ENCODE data around the gene MS4A10. TPM values are rescaled to one million over a fixed set of nuclear protein-coding genes. Genes with fewer than 3 reads are reported as not detected.
"Not testable (repeated sequence)": the region's sequence is repeated elsewhere in the genome, so short reads cannot be mapped to it uniquely, and the experiment has no call there.

Gene MS4A10
- total and polyA plus RNA-seq, 2 experiments from 2014 or later: not detected

DNA sequence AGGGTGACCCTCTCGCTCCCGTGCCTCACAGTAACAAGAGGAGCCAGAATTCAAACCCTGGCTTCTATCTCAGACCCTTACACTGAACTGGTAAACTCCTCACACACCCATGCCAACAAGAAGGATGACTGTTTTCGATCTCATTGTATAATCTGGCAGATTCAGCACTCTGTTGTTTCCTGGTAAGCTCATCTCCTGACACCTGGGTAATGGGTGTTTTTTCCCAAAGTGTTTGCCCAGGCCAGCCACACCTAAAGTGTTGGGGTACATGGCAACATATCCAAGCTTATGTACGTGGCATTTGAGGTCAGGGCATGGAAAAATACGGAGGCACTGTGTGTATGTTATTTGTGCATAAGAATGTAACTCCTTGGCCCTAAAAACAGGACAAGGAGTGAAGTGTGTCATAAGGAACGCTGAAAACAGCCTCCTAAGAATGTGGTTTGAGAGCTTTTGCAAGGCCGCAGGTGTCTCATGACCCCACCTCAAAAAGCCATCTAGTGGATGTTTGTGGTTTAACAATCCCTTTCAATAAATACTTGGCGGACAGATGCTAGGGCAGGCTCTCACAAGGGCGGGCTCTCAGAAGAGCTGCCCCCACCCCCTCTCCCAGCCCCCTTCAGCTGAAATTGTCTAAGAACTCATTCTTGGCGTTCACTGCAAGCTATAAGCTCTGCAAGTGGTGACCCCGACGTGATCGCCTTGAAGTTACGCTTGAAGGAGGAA, 28.7 kb upstream of the MS4A10 start, which contains the start of gene MS4A15:
MS4A15 (plus strand) TSS at position 561 of the 726 bp plus-strand sequence. CDS start 6,867 bp downstream, outside the sequence.
- no peaks in the 10 kb centered on the region for H3K9me3 ChIP-seq (ENCODE audit: low read depth)
- H3K36me3 ChIP-seq: no peaks in the 10 kb centered on the region
- peak in 1 of 2 donors; percentile 28 for DNase-seq (ENCODE audit: low read depth in 1 of 2, low spot score in 1 of 2)
- no peak within 1 kb of the TSS for H3K27ac ChIP-seq
- TF ChIP-seq, protein P1, sequence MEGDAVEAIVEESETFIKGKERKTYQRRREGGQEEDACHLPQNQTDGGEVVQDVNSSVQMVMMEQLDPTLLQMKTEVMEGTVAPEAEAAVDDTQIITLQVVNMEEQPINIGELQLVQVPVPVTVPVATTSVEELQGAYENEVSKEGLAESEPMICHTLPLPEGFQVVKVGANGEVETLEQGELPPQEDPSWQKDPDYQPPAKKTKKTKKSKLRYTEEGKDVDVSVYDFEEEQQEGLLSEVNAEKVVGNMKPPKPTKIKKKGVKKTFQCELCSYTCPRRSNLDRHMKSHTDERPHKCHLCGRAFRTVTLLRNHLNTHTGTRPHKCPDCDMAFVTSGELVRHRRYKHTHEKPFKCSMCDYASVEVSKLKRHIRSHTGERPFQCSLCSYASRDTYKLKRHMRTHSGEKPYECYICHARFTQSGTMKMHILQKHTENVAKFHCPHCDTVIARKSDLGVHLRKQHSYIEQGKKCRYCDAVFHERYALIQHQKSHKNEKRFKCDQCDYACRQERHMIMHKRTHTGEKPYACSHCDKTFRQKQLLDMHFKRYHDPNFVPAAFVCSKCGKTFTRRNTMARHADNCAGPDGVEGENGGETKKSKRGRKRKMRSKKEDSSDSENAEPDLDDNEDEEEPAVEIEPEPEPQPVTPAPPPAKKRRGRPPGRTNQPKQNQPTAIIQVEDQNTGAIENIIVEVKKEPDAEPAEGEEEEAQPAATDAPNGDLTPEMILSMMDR (IDR thresholded peaks at IDR 0.05; ENCODE audit: low read depth, low read length): peak; percentile 21
- H3K4me3 ChIP-seq: no peak within 1 kb of the TSS
- H3K4me1 ChIP-seq (ENCODE audit: low read depth): no peaks in the 10 kb centered on the region
- no peaks in the 10 kb centered on the region for H3K27me3 ChIP-seq

DNA sequence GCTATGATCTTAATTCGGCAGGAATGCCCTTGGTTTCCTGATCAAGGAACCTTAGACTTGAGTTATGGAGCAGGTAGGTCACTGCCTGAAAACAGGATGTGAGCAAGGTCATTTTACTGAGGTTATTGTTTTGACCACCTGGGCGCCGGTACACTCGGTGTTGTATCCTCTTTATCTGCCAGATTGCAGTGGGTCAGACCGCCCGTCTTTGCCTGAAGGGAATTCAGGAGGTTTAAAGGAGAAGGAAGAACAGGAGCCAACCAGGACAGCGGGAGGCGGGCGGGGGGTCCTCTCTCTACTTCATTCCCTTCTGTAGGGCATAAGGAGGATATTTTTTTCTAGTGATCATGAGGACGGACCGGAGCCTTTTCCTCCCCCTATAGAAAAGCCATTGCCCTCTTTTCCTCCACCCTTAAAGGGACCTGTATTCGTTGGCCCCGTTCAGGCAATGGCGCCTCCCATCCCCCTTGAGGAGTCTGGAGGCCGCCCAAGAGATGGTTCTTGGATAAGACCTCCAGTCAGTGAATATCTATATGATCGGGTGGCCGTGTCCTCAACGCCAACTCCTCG, 27.8 kb upstream of the MS4A10 start:
- Histone ChIP-seq H3K4me3 (no peak overlapping the region), H3K4me1 (ENCODE audit: low read depth) (no peaks in the 10 kb centered on the region), H3K27ac (no peak overlapping the region), H3K9me3 (ENCODE audit: low read depth) (no peaks in the 10 kb centered on the region), H3K27me3 (no peaks in the 10 kb centered on the region), H3K36me3 (no peaks in the 10 kb centered on the region)
- no peak for DNase-seq (ENCODE audit: low read depth in 1 of 2, low spot score in 1 of 2)
- TF ChIP-seq, protein P1 (IDR thresholded peaks at IDR 0.05; ENCODE audit: low read depth, low read length): no peak

DNA sequence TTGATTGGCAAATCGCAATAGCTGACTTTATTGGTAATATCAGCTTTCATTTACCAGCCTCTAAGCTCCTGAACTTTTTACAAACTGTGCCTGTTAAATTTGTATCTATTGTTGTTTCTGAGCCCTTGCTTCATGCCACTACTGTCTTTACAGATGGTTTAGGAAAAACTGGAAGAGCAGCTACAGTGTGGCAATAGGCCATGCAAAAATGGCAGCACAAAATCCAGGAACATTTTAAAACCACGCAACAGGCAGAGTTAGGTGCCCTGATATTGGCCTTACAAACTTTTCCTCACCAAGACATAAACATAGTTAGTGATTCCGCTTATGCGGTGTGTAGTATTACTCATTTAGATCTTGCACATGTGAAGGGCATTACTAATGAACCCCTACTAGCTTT, 26.5 kb upstream of the MS4A10 start:
- not testable (repeated sequence) for H3K27ac ChIP-seq; H3K4me3 ChIP-seq; H3K4me1 ChIP-seq (ENCODE audit: low read depth); DNase-seq (ENCODE audit: low read depth in 1 of 2, low spot score in 1 of 2); H3K36me3 ChIP-seq; H3K9me3 ChIP-seq (ENCODE audit: low read depth); H3K27me3 ChIP-seq

DNA sequence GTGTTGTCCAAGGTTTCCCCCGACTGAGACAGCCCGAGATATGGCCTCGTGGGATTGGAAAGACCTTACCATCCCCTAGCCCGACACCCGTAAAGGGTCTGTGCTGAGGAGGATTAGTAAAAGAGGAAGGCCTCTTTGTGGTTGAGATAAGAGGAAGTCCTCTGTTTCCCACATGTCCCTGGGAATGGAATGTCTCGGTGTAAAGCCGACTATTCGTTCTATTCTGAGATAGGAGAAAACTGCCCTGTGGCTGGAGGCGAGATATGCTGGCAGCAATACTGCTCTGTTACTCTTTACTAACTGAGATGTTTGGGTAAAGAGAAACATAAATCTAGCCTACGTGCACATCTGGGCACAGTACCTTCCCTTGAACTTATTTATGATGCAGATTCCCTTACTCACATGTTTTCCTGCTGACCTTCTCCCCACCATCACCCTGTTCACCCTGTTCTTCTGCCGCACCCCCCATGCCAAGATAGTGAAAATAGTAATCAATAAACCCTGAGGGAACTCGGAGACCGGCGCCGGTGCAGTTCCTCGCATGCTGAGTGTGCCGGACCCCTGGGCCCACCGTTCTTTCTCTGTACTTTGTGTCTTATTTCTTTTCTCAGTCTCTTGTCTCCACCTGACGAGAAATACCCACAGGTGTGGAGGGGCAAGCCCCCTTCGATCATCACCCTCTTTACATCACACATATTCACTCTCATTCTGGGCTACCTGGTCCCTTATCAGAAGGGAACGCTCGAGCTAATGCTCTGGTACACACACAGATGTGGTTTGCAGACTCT, 25.5 kb upstream of the MS4A10 start:
- not testable (repeated sequence) for H3K9me3 ChIP-seq (ENCODE audit: low read depth); H3K27ac ChIP-seq; H3K27me3 ChIP-seq; H3K4me3 ChIP-seq; H3K4me1 ChIP-seq (ENCODE audit: low read depth); H3K36me3 ChIP-seq
- DNase-seq (ENCODE audit: low read depth in 1 of 2, low spot score in 1 of 2): peak in 1 of 2 donors; percentile 21

DNA sequence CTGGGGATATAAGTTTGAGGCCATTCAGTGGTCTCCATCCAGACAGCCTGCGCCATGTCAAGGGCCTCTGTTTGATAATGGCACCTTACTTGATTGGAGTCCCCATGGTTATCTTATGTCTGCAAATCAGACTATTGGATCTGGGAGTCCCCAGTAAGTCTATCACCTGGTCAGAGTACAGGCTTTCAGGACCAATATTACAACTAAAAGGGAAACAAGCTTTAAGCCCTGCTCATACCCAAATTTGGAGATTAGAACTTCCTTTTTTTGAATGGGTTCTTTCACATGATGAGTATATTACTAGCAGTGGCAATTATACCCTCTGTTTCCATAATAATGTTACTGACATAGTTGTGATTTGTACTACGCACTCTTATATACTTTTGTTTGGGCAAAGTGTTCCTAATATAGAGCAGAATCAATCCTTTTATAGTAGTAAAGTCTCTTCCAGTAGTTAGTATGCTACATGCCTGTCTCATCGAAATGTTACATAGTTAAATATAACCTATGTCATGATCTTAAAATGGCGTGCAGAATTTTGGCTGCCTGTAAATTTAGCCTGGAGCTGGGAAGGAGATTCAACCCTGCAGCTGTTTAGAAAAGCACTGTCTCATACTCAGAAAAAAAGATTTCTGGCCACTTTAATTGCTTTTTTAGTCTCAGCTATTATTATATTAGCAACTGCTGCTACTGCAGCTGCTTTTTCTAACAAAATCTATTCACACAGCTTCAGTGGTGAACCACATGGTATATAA, 23.5 kb upstream of the MS4A10 start:
- Histone ChIP-seq H3K4me3 (no peak overlapping the region), H3K27ac (no peak overlapping the region), H3K27me3 (no peaks in the 10 kb centered on the region), H3K4me1 (ENCODE audit: low read depth) (no peaks in the 10 kb centered on the region), H3K36me3 (no peaks in the 10 kb centered on the region), H3K9me3 (ENCODE audit: low read depth) (no peaks in the 10 kb centered on the region)
- TF ChIP-seq, protein P1 (IDR thresholded peaks at IDR 0.05; ENCODE audit: low read depth, low read length): no peak
- no peak for DNase-seq (ENCODE audit: low read depth in 1 of 2, low spot score in 1 of 2)

All from cardiac muscle cell (in vitro differentiated cells and primary cell).